IMR-90 (cell line): ENCODE results near the gene UBE2E2. TPM values are rescaled to one million over a fixed set of nuclear protein-coding genes. Genes with fewer than 3 reads are reported as not detected.

Experiments
- ATAC-seq: fragments of 200-7000 bp; cut with Tn5 transposase; 2 replicates; pipeline ENCODE4 v1.9.1; 2020; ENCODE audit warnings: low read depth, mild to moderate bottlenecking, moderate library complexity
- BruUV-seq: library from RNA; stranded (reverse); fragments of 400-500 nt; replicated peaks from 2 replicates; lab custom pipeline; 2021; lab: Mats Ljungman, UMichigan
- CTCF ChIA-PET: fragments of 300-600 bp; formaldehyde crosslinking; extraction: SDS; loops from one replicate; lab custom pipeline; 2021; ENCODE audit warnings: antibody characterized with exemption; lab: Yijun Ruan, JAX
- POLR2A ChIA-PET: fragments of 300-600 bp; sonication (Branson Sonifier 250); formaldehyde crosslinking; loops from one replicate; lab custom pipeline; 2022; ENCODE audit warnings: antibody characterized with exemption; ENCODE audit not compliant: unreplicated experiment; lab: Charles Lee
- DNase-seq: peaks from one replicate; pipeline ENCODE4 v3.0.0; 2013
- H2AFZ ChIP-seq: replicated peaks from 2 replicates; pipeline ENCODE3; 2013; ENCODE audit warnings: low read length, mild to moderate bottlenecking; ENCODE audit not compliant: poor library complexity
- H2AK5ac ChIP-seq: 2 replicates; pipeline ENCODE4 v1.6.1; 2013; ENCODE audit warnings: low read depth, low read length, inconsistent platforms
- H2AK9ac ChIP-seq: replicated peaks from 2 replicates; pipeline ENCODE3; 2013; ENCODE audit warnings: mild to moderate bottlenecking, low read depth, low read length, moderate library complexity; ENCODE audit not compliant: poor library complexity
- H2BK120ac ChIP-seq: 2 replicates; pipeline ENCODE4 v1.6.1; 2013; ENCODE audit warnings: low read depth, low read length, inconsistent platforms
- H2BK15ac ChIP-seq: 3 replicates; pipeline ENCODE4 v1.6.1; 2013; ENCODE audit warnings: low read depth, low read length, inconsistent platforms
- H2BK20ac ChIP-seq: 2 replicates; pipeline ENCODE4 v1.6.1; 2013; ENCODE audit warnings: low read depth, mild to moderate bottlenecking, inconsistent platforms, low read length, moderate library complexity
- H2BK5ac ChIP-seq: 2 replicates; pipeline ENCODE4 v1.6.1; 2013; ENCODE audit warnings: mild to moderate bottlenecking, low read depth, low read length, inconsistent platforms; ENCODE audit not compliant: poor library complexity, severe bottlenecking
- H3K14ac ChIP-seq: replicated peaks from 2 replicates; pipeline ENCODE4 v1.6.1; 2013; ENCODE audit warnings: low read depth, low read length, inconsistent platforms
- H3K18ac ChIP-seq: 2 replicates; pipeline ENCODE4 v1.6.1; 2013; ENCODE audit warnings: low read depth, low read length, control low read depth
- H3K23ac ChIP-seq: 2 replicates; pipeline ENCODE4 v1.6.1; 2013; ENCODE audit warnings: low read depth, low read length, inconsistent platforms
- H3K27ac ChIP-seq: 2 replicates; pipeline ENCODE4 v1.5.1; 2013; ENCODE audit warnings: mild to moderate bottlenecking, control low read depth, low read length; ENCODE audit not compliant: insufficient read depth
- H3K27me3 ChIP-seq: 2 replicates; pipeline ENCODE4 v1.6.1; 2013; ENCODE audit warnings: low read length; ENCODE audit not compliant: control insufficient read depth, insufficient read depth
- H3K36me3 ChIP-seq: 2 replicates; pipeline ENCODE4 v1.6.1; 2013; ENCODE audit warnings: low read length, mixed read lengths; ENCODE audit not compliant: control insufficient read depth, insufficient read depth
- H3K4ac ChIP-seq: 2 replicates; pipeline ENCODE4 v1.6.1; 2013; ENCODE audit warnings: low read depth, low read length, inconsistent platforms
- H3K4me1 ChIP-seq: 2 replicates; pipeline ENCODE4 v1.6.1; 2013; ENCODE audit warnings: low read length, mixed read lengths; ENCODE audit not compliant: control insufficient read depth, insufficient read depth
- H3K4me2 ChIP-seq: 2 replicates; pipeline ENCODE4 v1.6.1; 2013; ENCODE audit warnings: low read depth, mild to moderate bottlenecking, control low read depth, low read length, moderate library complexity
- H3K4me3 ChIP-seq: 2 replicates; pipeline ENCODE4 v1.5.1; 2013; ENCODE audit warnings: low read depth, mild to moderate bottlenecking, control low read depth, low read length, moderate library complexity; ENCODE audit not compliant: insufficient read depth
- H3K56ac ChIP-seq: 2 replicates; pipeline ENCODE4 v1.6.1; 2013; ENCODE audit warnings: low read length, inconsistent platforms; ENCODE audit not compliant: insufficient read depth; ENCODE audit errors: extremely low read depth
- H3K79me1 ChIP-seq, 2 experiments: 2 replicates each; pipeline ENCODE4 v1.6.1; 2013; ENCODE audit warnings: low read length in 2 of 2, inconsistent platforms in 1 of 2, low read depth in 1 of 2
- H3K9ac ChIP-seq: 2 replicates; pipeline ENCODE4 v1.6.1; 2013; ENCODE audit warnings: low read depth, low read length, control low read depth
- H3K9me1 ChIP-seq: 2 replicates; pipeline ENCODE4 v1.6.1; 2013; ENCODE audit warnings: low read length, inconsistent platforms; ENCODE audit not compliant: insufficient read depth
- H3K9me3 ChIP-seq: 2 replicates; pipeline ENCODE4 v1.6.1; 2013; ENCODE audit warnings: low read length; ENCODE audit not compliant: control insufficient read depth, insufficient read depth
- H4K20me1 ChIP-seq: 2 replicates; pipeline ENCODE4 v1.6.1; 2013; ENCODE audit warnings: low read length, inconsistent platforms; ENCODE audit not compliant: insufficient read depth
- H4K5ac ChIP-seq: 2 replicates; pipeline ENCODE4 v1.6.1; 2013; ENCODE audit warnings: mild to moderate bottlenecking, low read depth, low read length, control low read depth
- H4K8ac ChIP-seq, 2 experiments: 2 replicates each; pipeline ENCODE4 v1.6.1; 2013; ENCODE audit warnings: low read depth in 2 of 2, low read length in 2 of 2, control low read depth in 1 of 2, inconsistent platforms in 1 of 2
- H4K91ac ChIP-seq: 2 replicates; pipeline ENCODE4 v1.6.1; 2013; ENCODE audit warnings: low read depth, low read length, inconsistent platforms; ENCODE audit not compliant: insufficient read depth
- BHLHE40 ChIP-seq: fragments of 150-350 bp; IDR thresholded peaks from 2 replicates; pipeline ENCODE4 v1.6.1; 2016; ENCODE audit warnings: mild to moderate bottlenecking, low read depth, low read length
- CEBPB ChIP-seq: IDR thresholded peaks from 2 replicates; pipeline ENCODE4 v1.6.1; 2012; ENCODE audit warnings: low read depth, low read length, improper control_type of control experiment
- CHD1 ChIP-seq: IDR thresholded peaks from 2 replicates; pipeline ENCODE4 v1.6.1; 2012; ENCODE audit warnings: low read depth, low read length, improper control_type of control experiment
- MAFK ChIP-seq: IDR thresholded peaks from 2 replicates; pipeline ENCODE4 v1.6.1; 2012; ENCODE audit warnings: low read depth, low read length, improper control_type of control experiment
- MAZ ChIP-seq: IDR thresholded peaks from 2 replicates; pipeline ENCODE4 v1.6.1; 2012; ENCODE audit warnings: low read depth, mild to moderate bottlenecking, low read length, improper control_type of control experiment, moderate library complexity, borderline replicate concordance
- POLR2A ChIP-seq: IDR thresholded peaks from 2 replicates; pipeline ENCODE4 v1.6.1; 2012; ENCODE audit warnings: mild to moderate bottlenecking, low read depth, low read length
- RCOR1 ChIP-seq: IDR thresholded peaks from 2 replicates; pipeline ENCODE4 v1.6.1; 2012; ENCODE audit warnings: mild to moderate bottlenecking, low read length, improper control_type of control experiment; ENCODE audit not compliant: insufficient replicate concordance
- RFX5 ChIP-seq: IDR thresholded peaks from 2 replicates; pipeline ENCODE4 v1.8.0; 2012; ENCODE audit warnings: low read depth, mild to moderate bottlenecking, low read length, moderate library complexity
- USF2 ChIP-seq: fragments of 150-350 bp; IDR thresholded peaks from 2 replicates; pipeline ENCODE4 v1.6.1; 2017; ENCODE audit warnings: mild to moderate bottlenecking, antibody characterized with exemption, low read length, low read depth
- WGBS, 2 experiments: methylation state at CpG; one replicate each; pipeline versions ENCODE4 v1.1.5 to v1.1.7; 2013; ENCODE audit warnings: missing lambda C conversion rate in 2 of 2; ENCODE audit not compliant: insufficient read length in 1 of 2; ENCODE audit errors: extremely low coverage in 2 of 2; 5-methylcytosine and 5-hydroxymethylcytosine counted together
- dilution Hi-C: fragments of 300-500 bp; cut with HindIII; formaldehyde crosslinking; loops from one replicate; pipeline ENCODE4 v1.14.3; 2018; ENCODE audit warnings: low sequenced_read_pairs; ENCODE audit not compliant: unreplicated experiment
- in situ Hi-C: fragments of 300-500 bp; cut with MboI; formaldehyde crosslinking; loops from 3 replicates; pipeline ENCODE4 v1.14.3; 2019; ENCODE audit warnings: low sequenced_read_pairs, inconsistent platforms, mixed read lengths
- intact Hi-C: fragments of 100-400 bp; cut with micrococcal nuclease; formaldehyde crosslinking; loops from 2 replicates; pipeline ENCODE4 v1.10.0; 2022
- polyA plus RNA-seq, 3 experiments: library from polyadenylated mRNA; depleted of rRNA; stranded (reverse); fragments of >200 nt; gene quantifications; 2 replicates each; pipeline ENCODE4 v1.2.3, GENCODE V29; 2012; ENCODE audit warnings: low replicate concordance in 1 of 3
- total RNA-seq: library from RNA; depleted of rRNA; stranded (reverse); fragments of >200 nt; gene quantifications from 2 replicates; pipeline ENCODE4 v1.2.3, GENCODE V29; 2012
- TF ChIP-seq, protein P1 (sequence below): conservative IDR thresholded peaks from 2 replicates; pipeline ENCODE4 v1.5.1; 2012; ENCODE audit warnings: mild to moderate bottlenecking, low read depth, low read length, improper control_type of control experiment

Gene UBE2E2
- total and polyA plus RNA-seq, 2 of the 4 experiments (the other 2 are of a cell fraction) = 18.6 to 32.7 TPM

DNA sequence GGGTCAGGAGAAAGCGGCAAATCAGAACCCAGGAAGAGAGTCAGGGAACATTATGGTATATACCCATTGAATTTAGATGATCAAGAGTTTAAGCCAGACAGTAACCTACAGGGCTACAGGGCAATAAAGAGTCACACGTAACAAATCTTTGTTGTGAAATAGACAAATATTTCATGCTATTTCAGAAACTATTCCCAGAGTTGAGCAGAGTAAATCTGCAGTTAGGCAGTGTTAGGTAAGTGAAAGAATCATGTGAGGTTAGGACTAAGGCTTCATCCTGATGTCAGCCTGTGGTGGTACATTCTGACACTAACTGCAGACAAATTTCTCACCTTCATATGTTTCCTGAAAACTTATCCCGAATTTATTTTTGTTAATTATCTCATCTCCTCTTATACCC, 153.0 kb downstream of the UBE2E2 start:
- Histone ChIP-seq H3K18ac (no peak overlapping the region), H2BK120ac (no peak overlapping the region), H4K20me1 (no peaks in the 10 kb centered on the region), H2AK5ac (no peak overlapping the region), H2AFZ (no peak overlapping the region), H3K9me3 (no peaks in the 10 kb centered on the region), H3K14ac (no peak overlapping the region), H3K9me1 (no peaks in the 10 kb centered on the region), H2BK5ac (no peak overlapping the region), H2AK9ac (no peak overlapping the region), H3K27ac (no peak overlapping the region), H2BK15ac (no peak overlapping the region), H3K4me2 (no peak overlapping the region), H3K79me1 (peaks cover 0 to 3% of the 10 kb centered on the region in 2 experiments; a peak in 1 of 4 replicates), H4K8ac (no peak overlapping the region), H3K4me1 (no peaks in the 10 kb centered on the region), H3K9ac (no peak overlapping the region), H3K27me3 (no peaks in the 10 kb centered on the region), H4K5ac (no peak overlapping the region), H3K4ac (no peak overlapping the region), H3K23ac (no peak overlapping the region), H2BK20ac (no peak overlapping the region), H3K4me3 (no peak overlapping the region), H4K91ac (no peak overlapping the region), H3K36me3 (no peaks in the 10 kb centered on the region), H3K56ac (no peak overlapping the region)
- CTCF ChIA-PET = no interaction called here
- in situ Hi-C loops (no loop called here), intact Hi-C loops (no loop called here), dilution Hi-C loops (no loop called here)
- BruUV-seq = no TSS peak
- POLR2A ChIA-PET = no interaction called here
- no peak for DNase-seq
- no peak for ATAC-seq
- TF ChIP-seq, protein P1, sequence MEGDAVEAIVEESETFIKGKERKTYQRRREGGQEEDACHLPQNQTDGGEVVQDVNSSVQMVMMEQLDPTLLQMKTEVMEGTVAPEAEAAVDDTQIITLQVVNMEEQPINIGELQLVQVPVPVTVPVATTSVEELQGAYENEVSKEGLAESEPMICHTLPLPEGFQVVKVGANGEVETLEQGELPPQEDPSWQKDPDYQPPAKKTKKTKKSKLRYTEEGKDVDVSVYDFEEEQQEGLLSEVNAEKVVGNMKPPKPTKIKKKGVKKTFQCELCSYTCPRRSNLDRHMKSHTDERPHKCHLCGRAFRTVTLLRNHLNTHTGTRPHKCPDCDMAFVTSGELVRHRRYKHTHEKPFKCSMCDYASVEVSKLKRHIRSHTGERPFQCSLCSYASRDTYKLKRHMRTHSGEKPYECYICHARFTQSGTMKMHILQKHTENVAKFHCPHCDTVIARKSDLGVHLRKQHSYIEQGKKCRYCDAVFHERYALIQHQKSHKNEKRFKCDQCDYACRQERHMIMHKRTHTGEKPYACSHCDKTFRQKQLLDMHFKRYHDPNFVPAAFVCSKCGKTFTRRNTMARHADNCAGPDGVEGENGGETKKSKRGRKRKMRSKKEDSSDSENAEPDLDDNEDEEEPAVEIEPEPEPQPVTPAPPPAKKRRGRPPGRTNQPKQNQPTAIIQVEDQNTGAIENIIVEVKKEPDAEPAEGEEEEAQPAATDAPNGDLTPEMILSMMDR = no peak
- TF ChIP-seq USF2 (no peak), BHLHE40 (no peak), CHD1 (no peak), RCOR1 (no peak), CEBPB (no peak), RFX5 (no peak), MAZ (no peak), POLR2A (no peak), MAFK (no peak)
- WGBS, 2 experiments = no CpG with 5 or more reads among the region's 3 CpGs
